ENCODE data around the gene SORBS1.

- TF ChIP-seq SPI1 (IDR thresholded peaks at IDR 0.05; ENCODE audit: borderline replicate concordance, low read depth): no peak
- no peak for TF ChIP-seq CTCF (IDR thresholded peaks at IDR 0.05; ENCODE audit: insufficient read depth, low read length)
- TF ChIP-seq REST (IDR thresholded peaks at IDR 0.05; ENCODE audit: insufficient replicate concordance, low read depth): no peak
Measured at GRCh38 chr10:95392681-95393164, 168.4 kb downstream of the SORBS1 start.
